ENCODE data around the gene CLASP2. TPM values are rescaled to one million over a fixed set of nuclear protein-coding genes. Genes with fewer than 3 reads are reported as not detected.

Gene CLASP2
- total RNA-seq, 1 donor from 2014 or later, result 42.6 TPM

DNA sequence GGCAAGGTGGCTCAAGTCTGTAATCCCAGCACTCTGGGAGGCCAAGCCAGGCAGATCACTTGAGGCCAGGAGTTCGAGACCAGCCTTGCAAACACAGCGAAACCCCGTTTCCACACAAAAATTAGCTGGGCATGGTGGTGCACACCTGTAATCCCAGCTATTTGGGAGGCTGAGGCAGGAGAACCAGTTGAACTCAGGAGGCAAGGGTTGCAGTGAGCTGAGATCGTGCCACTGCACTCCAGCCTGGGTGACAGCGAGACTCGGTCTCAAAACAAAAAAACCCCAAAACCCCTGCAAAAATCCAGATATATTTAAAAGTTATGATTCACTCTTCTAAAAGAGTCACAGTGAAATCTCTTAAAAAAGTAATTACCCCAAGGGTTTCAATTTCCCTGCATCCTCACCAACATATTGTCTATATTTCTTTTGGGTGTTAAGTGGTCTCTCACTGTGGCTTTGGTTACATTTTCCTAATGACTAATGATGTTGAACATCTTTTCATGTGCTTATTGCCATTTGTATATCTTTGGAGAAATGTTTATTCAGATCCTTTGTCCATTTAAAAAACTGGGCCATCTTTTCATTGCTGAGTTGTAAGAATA, 204.7 kb downstream of the CLASP2 start:
- no peak overlapping the region for H3K27ac Mint-ChIP-seq (ENCODE audit: unreplicated experiment)
- TF ChIP-seq, protein P1, sequence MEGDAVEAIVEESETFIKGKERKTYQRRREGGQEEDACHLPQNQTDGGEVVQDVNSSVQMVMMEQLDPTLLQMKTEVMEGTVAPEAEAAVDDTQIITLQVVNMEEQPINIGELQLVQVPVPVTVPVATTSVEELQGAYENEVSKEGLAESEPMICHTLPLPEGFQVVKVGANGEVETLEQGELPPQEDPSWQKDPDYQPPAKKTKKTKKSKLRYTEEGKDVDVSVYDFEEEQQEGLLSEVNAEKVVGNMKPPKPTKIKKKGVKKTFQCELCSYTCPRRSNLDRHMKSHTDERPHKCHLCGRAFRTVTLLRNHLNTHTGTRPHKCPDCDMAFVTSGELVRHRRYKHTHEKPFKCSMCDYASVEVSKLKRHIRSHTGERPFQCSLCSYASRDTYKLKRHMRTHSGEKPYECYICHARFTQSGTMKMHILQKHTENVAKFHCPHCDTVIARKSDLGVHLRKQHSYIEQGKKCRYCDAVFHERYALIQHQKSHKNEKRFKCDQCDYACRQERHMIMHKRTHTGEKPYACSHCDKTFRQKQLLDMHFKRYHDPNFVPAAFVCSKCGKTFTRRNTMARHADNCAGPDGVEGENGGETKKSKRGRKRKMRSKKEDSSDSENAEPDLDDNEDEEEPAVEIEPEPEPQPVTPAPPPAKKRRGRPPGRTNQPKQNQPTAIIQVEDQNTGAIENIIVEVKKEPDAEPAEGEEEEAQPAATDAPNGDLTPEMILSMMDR (IDR thresholded peaks at IDR 0.05), result no peak
- H3K27me3 Mint-ChIP-seq (ENCODE audit: unreplicated experiment), result no peaks in the 10 kb centered on the region
- peaks cover 29% of the 10 kb centered on the region for H3K36me3 Mint-ChIP-seq (ENCODE audit: unreplicated experiment)
- no peaks in the 10 kb centered on the region for H3K4me1 Mint-ChIP-seq (ENCODE audit: unreplicated experiment)
- no peak overlapping the region for H3K4me3 Mint-ChIP-seq (ENCODE audit: unreplicated experiment)
- no peak for DNase-seq (ENCODE audit: extremely low spot score, unreplicated experiment)
- H3K9me3 Mint-ChIP-seq (ENCODE audit: unreplicated experiment), result no peaks in the 10 kb centered on the region

DNA sequence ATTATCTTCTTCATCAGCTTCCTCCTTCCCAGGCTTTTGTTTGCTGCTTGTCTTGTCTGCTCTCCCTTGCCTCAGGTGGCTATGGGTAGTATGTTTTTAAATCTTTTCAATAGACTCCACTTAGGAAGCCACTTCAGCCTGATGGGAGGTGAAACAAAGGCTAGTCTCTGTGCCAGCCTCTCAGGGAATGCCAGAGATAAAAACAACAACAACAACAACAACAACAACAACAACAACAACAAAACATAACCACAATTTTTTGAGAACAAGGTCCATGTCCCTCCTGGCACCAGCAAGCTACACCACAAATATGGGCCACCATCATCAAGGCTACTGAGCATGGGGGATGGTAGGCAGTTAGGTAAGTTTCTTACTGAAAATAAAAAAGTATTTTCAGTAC, 213.0 kb downstream of the CLASP2 start:
- no peaks in the 10 kb centered on the region for H3K4me1 Mint-ChIP-seq (ENCODE audit: unreplicated experiment)
- no peak for DNase-seq (ENCODE audit: extremely low spot score, unreplicated experiment)
- H3K36me3 Mint-ChIP-seq (ENCODE audit: unreplicated experiment), result peaks cover 34% of the 10 kb centered on the region
- no peaks in the 10 kb centered on the region for H3K9me3 Mint-ChIP-seq (ENCODE audit: unreplicated experiment)
- no peak overlapping the region for H3K4me3 Mint-ChIP-seq (ENCODE audit: unreplicated experiment)
- H3K27me3 Mint-ChIP-seq (ENCODE audit: unreplicated experiment), result no peaks in the 10 kb centered on the region
- TF ChIP-seq, protein P1 (IDR thresholded peaks at IDR 0.05), result no peak
- H3K27ac Mint-ChIP-seq (ENCODE audit: unreplicated experiment), result no peak overlapping the region

DNA sequence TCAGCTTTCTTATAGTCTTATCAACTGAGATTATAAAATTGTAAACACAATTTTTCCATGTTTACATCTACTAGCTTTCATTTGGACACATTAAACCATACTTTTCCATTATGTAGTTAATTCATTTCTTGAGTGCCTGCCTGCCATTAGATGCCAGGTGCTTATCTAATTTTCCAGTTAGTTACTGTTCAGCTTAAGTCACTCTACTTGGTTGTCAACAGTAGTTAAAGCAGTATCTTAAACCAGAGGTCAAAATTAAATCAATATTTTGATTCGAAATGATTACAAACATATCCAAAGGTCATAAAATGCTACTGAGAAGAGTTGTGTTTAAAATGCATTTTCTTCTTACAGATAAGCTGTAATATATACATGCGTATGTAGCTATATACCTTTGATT, 221.6 kb downstream of the CLASP2 start:
- Mint-ChIP-seq H3K4me3 (ENCODE audit: unreplicated experiment) (no peak overlapping the region), H3K36me3 (ENCODE audit: unreplicated experiment) (peaks cover 17% of the 10 kb centered on the region), H3K4me1 (ENCODE audit: unreplicated experiment) (no peaks in the 10 kb centered on the region), H3K27me3 (ENCODE audit: unreplicated experiment) (no peaks in the 10 kb centered on the region), H3K9me3 (ENCODE audit: unreplicated experiment) (no peaks in the 10 kb centered on the region), H3K27ac (ENCODE audit: unreplicated experiment) (no peak overlapping the region)
- no peak for DNase-seq (ENCODE audit: extremely low spot score, unreplicated experiment)
- TF ChIP-seq, protein P1 (IDR thresholded peaks at IDR 0.05), result no peak

DNA sequence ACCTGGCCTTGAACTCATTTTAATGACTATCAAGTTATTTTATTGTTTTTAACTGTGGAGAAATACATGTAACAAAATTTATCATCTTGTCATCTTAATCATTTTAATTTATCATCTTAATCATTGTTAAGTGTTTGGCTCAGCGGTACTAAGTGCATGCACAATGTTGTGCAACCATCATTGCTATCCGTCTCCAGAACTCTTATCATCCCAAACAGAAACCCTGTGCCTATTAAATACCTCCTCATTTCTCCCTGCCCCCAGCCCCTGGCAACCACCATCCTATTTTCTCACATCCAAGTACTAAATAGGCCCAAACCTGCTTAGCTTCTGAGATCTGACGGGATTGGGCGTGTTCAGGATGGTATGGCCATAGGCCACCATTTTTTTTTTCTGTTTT, 226.3 kb downstream of the CLASP2 start:
- Mint-ChIP-seq H3K27ac (ENCODE audit: unreplicated experiment) (no peak overlapping the region), H3K4me1 (ENCODE audit: unreplicated experiment) (no peaks in the 10 kb centered on the region), H3K27me3 (ENCODE audit: unreplicated experiment) (no peaks in the 10 kb centered on the region), H3K9me3 (ENCODE audit: unreplicated experiment) (no peaks in the 10 kb centered on the region), H3K4me3 (ENCODE audit: unreplicated experiment) (no peak overlapping the region), H3K36me3 (ENCODE audit: unreplicated experiment) (no peaks in the 10 kb centered on the region)
- DNase-seq (ENCODE audit: extremely low spot score, unreplicated experiment), result no peak
- TF ChIP-seq, protein P1 (IDR thresholded peaks at IDR 0.05), result no peak

DNA sequence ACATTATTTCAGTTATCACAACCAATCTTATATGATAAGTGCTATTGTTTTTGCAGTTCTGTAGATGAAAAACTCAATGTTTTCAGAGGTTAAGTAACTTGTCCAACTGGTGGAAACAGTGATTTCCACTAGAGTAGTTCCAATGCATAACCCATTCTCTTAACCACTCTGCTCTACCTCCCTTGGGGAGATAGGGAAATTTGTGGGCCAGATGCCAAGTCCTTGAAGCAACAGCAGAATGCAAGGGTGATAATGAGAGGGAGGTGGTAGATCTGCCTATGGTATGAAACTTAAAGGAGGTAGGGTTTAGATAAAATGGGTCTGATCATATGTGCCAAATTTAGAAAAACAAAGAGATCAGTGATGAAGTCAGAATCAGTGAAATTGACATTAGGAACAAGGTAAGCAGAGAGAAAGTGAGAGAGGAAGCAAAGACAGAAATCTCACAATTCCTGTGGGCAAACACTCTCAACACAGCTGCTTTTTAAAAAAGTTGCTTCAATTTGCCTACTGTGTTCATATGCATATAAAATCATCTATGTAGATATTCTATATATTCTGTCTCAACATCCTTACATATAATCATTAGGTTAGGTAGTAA, 227.3 kb downstream of the CLASP2 start:
- Mint-ChIP-seq H3K9me3 (ENCODE audit: unreplicated experiment) (no peaks in the 10 kb centered on the region), H3K36me3 (ENCODE audit: unreplicated experiment) (no peaks in the 10 kb centered on the region), H3K4me3 (ENCODE audit: unreplicated experiment) (no peak overlapping the region), H3K4me1 (ENCODE audit: unreplicated experiment) (no peaks in the 10 kb centered on the region), H3K27me3 (ENCODE audit: unreplicated experiment) (no peaks in the 10 kb centered on the region), H3K27ac (ENCODE audit: unreplicated experiment) (no peak overlapping the region)
- TF ChIP-seq, protein P1 (IDR thresholded peaks at IDR 0.05), result no peak
- DNase-seq (ENCODE audit: extremely low spot score, unreplicated experiment), result no peak

All from osteocyte (in vitro differentiated cells).